Mesendoderm (in vitro differentiated cells): ENCODE measurements around the gene HTD2.

Experiments
- DNase-seq: peaks from one replicate; pipeline ENCODE4 v3.0.0; 2013
- H2AK5ac ChIP-seq: 2 replicates; pipeline ENCODE4 v1.6.1; 2013; ENCODE audit warnings: low read length, inconsistent platforms
- H2BK120ac ChIP-seq: 2 replicates; pipeline ENCODE4 v1.6.1; 2013; ENCODE audit warnings: low read depth, mild to moderate bottlenecking, low read length, moderate library complexity, mixed read lengths
- H2BK15ac ChIP-seq: replicated peaks from 2 replicates; pipeline ENCODE4 v1.6.1; 2013; ENCODE audit warnings: low read depth, mild to moderate bottlenecking, moderate library complexity
- H2BK5ac ChIP-seq: 2 replicates; pipeline ENCODE4 v1.6.1; 2013; ENCODE audit warnings: low read length, inconsistent platforms
- H3K18ac ChIP-seq: 2 replicates; pipeline ENCODE4 v1.6.1; 2013; ENCODE audit warnings: mild to moderate bottlenecking, low read length, mixed read lengths
- H3K23ac ChIP-seq: one replicate; pipeline ENCODE4 v1.6.1; 2013; ENCODE audit warnings: low read length
- H3K27ac ChIP-seq: 2 replicates; pipeline ENCODE4 v1.5.1; 2013; ENCODE audit warnings: low read depth, mild to moderate bottlenecking, inconsistent platforms, low read length, moderate library complexity
- H3K27me3 ChIP-seq: 2 replicates; pipeline ENCODE4 v1.6.1; 2013; ENCODE audit warnings: low read length, control low read depth, mild to moderate bottlenecking, inconsistent platforms; ENCODE audit not compliant: insufficient read depth, poor library complexity
- H3K36me3 ChIP-seq: 2 replicates; pipeline ENCODE4 v1.6.1; 2013; ENCODE audit warnings: low read length, inconsistent platforms; ENCODE audit not compliant: control insufficient read depth, insufficient read depth
- H3K4ac ChIP-seq: one replicate; pipeline ENCODE4 v1.6.1; 2013; ENCODE audit warnings: low read depth, mild to moderate bottlenecking, low read length, moderate library complexity
- H3K4me1 ChIP-seq: 2 replicates; pipeline ENCODE4 v1.6.1; 2013; ENCODE audit warnings: low read depth, low read length, inconsistent platforms; ENCODE audit not compliant: control insufficient read depth
- H3K4me2 ChIP-seq: 2 replicates; pipeline ENCODE4 v1.6.1; 2013; ENCODE audit warnings: low read length
- H3K4me3 ChIP-seq: 2 replicates; pipeline ENCODE4 v1.5.1; 2013; ENCODE audit warnings: mild to moderate bottlenecking, low read length
- H3K56ac ChIP-seq: one replicate; pipeline ENCODE4 v1.6.1; 2013; ENCODE audit warnings: low read length
- H3K79me1 ChIP-seq: 2 replicates; pipeline ENCODE4 v1.6.1; 2013; ENCODE audit warnings: low read length, inconsistent platforms
- H3K79me2 ChIP-seq: 2 replicates; pipeline ENCODE4 v1.6.1; 2013; ENCODE audit warnings: mild to moderate bottlenecking, low read length; ENCODE audit not compliant: control insufficient read depth, insufficient read depth
- H3K9ac ChIP-seq: 2 replicates; pipeline ENCODE4 v1.6.1; 2013; ENCODE audit warnings: low read length, inconsistent platforms
- H4K5ac ChIP-seq: one replicate; pipeline ENCODE4 v1.6.1; 2013; ENCODE audit warnings: low read length
- H4K8ac ChIP-seq: one replicate; pipeline ENCODE4 v1.6.1; 2013; ENCODE audit warnings: low read depth, mild to moderate bottlenecking, control low read depth, low read length, moderate library complexity
- WGBS: extraction: QIAGEN DNeasy Blood & Tissue Kit; methylation state at CpG from one replicate; pipeline ENCODE4 v1.1.7; 2013; ENCODE audit warnings: low lambda C conversion rate, missing lambda C conversion rate; ENCODE audit not compliant: insufficient coverage; ENCODE audit errors: extremely low coverage; 5-methylcytosine and 5-hydroxymethylcytosine counted together

The HTD2 gene

DNA sequence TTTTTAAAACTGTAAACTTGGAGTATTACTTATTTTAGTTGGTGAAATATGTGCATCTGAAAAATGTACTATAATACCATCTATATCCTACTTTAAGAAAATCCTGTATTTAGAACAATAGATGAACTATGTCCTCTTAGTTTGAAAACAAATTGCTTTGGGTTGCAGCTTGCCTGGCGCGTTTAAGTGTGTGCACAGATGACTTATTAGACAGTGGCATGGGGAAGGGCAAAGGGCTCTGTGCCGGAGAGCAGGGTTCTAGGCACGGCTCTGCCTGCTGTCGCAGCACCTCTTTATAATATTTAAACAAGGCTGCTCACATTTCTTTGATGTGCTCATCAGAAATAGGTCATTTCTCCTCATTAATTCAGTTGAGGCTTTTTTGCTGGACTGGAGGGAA, 36.4 kb downstream of the HTD2 start:
- Histone ChIP-seq H4K5ac (no peak overlapping the region), H3K4ac (no peak overlapping the region), H2BK120ac (no peak overlapping the region), H3K4me2 (no peak overlapping the region), H3K4me3 (no peak overlapping the region), H2BK15ac (no peak overlapping the region), H3K79me1 (no peaks in the 10 kb centered on the region), H3K23ac (no peak overlapping the region), H3K9ac (no peak overlapping the region), H3K18ac (no peak overlapping the region), H3K27ac (no peak overlapping the region), H3K27me3 (no peaks in the 10 kb centered on the region), H3K56ac (no peak overlapping the region), H3K36me3 (no peaks in the 10 kb centered on the region), H4K8ac (no peak overlapping the region), H3K79me2 (no peaks in the 10 kb centered on the region), H2BK5ac (no peak overlapping the region), H3K4me1 (no peaks in the 10 kb centered on the region), H2AK5ac (no peak overlapping the region)
- no peak for DNase-seq
- no CpG with 5 or more reads among the region's 5 CpGs for WGBS

DNA sequence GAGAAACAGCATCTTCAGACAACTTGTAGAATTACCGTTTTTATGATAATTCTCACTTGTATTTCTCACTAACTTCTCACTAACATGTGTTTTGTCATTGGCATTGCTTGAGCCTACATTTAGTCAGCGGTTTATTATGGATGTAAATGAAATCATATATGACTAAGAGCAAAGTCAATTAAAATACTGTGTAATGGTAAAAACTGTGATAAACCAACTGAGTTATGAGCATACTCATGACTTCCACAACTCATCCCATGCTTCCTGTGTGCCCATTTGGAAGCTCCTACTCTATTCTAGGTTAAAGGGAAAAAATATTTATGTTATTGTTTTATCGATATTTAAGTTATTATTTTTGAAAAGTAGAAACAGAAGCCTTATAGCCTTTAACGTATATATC, 39.1 kb downstream of the HTD2 start:
- H3K79me2 ChIP-seq, result no peaks in the 10 kb centered on the region
- no peak overlapping the region for H3K4ac ChIP-seq
- no peak overlapping the region for H2AK5ac ChIP-seq
- H3K27ac ChIP-seq, result no peak overlapping the region
- no peaks in the 10 kb centered on the region for H3K36me3 ChIP-seq
- no peak overlapping the region for H2BK15ac ChIP-seq
- WGBS, result 100% methylated on average over 2 of the region's 4 CpGs
- no peak overlapping the region for H3K18ac ChIP-seq
- no peak overlapping the region for H3K4me3 ChIP-seq
- H3K79me1 ChIP-seq, result no peaks in the 10 kb centered on the region
- no peak overlapping the region for H4K8ac ChIP-seq
- no peaks in the 10 kb centered on the region for H3K4me1 ChIP-seq
- H2BK5ac ChIP-seq, result no peak overlapping the region
- no peak overlapping the region for H4K5ac ChIP-seq
- no peaks in the 10 kb centered on the region for H3K27me3 ChIP-seq
- H3K9ac ChIP-seq, result no peak overlapping the region
- H3K23ac ChIP-seq, result no peak overlapping the region
- DNase-seq, result no peak
- H3K4me2 ChIP-seq, result no peak overlapping the region
- no peak overlapping the region for H2BK120ac ChIP-seq
- H3K56ac ChIP-seq, result no peak overlapping the region

DNA sequence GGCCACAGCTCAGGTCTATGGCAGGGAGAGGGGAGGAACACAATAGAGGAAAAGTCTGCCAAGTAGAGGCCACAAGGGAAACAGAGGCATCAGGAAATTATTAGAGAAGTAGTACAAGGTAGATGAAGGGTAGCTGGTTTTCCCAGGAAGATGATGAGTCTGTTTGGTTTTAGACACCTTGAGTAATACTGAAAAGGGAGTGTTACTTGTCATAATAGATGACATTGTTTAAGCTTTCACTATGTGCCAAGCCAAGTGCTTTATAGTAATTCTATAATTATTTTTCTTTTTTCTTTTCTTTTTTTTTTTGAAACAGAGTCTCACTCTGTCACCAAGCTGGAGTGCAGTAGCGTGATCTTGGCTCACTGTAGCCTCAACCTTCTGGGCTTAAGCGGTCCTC, 40.0 kb downstream of the HTD2 start:
- H3K27ac ChIP-seq, result no peak overlapping the region
- H3K4me1 ChIP-seq, result no peaks in the 10 kb centered on the region
- H2BK5ac ChIP-seq, result no peak overlapping the region
- no peaks in the 10 kb centered on the region for H3K27me3 ChIP-seq
- no peak overlapping the region for H3K56ac ChIP-seq
- no CpG with 5 or more reads among the region's 2 CpGs for WGBS
- no peak overlapping the region for H2BK120ac ChIP-seq
- no peak overlapping the region for H3K4me3 ChIP-seq
- no peaks in the 10 kb centered on the region for H3K36me3 ChIP-seq
- no peak overlapping the region for H2AK5ac ChIP-seq
- H3K4ac ChIP-seq, result no peak overlapping the region
- no peak overlapping the region for H3K18ac ChIP-seq
- no peaks in the 10 kb centered on the region for H3K79me2 ChIP-seq
- DNase-seq, result no peak
- no peak overlapping the region for H2BK15ac ChIP-seq
- H4K5ac ChIP-seq, result no peak overlapping the region
- no peak overlapping the region for H4K8ac ChIP-seq
- no peak overlapping the region for H3K23ac ChIP-seq
- no peak overlapping the region for H3K9ac ChIP-seq
- no peak overlapping the region for H3K4me2 ChIP-seq
- no peaks in the 10 kb centered on the region for H3K79me1 ChIP-seq

DNA sequence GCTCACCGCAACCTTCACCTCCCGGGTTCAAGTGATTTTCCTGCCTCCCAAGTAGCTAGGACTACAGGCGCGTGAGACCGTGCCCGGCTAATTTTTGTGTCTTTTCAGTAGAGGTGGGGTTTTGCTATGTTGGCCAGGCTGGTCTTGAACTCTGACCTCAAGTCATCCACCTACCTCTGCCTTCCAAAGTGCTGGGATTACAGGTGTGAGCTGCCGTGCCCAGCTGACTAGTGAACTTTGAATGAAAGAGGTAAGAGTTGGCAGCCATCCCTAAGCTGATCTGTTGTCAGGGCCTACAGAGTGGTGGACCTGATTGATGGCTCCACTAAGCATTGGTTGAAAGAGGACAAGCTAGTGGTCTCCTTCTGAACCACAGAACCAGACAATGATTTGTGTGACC, 41.7 kb downstream of the HTD2 start:
- Histone ChIP-seq H3K23ac (no peak overlapping the region), H3K56ac (no peak overlapping the region), H3K36me3 (no peaks in the 10 kb centered on the region), H2BK120ac (no peak overlapping the region), H3K9ac (no peak overlapping the region), H3K18ac (no peak overlapping the region), H4K5ac (no peak overlapping the region), H4K8ac (no peak overlapping the region), H3K4me2 (no peak overlapping the region), H3K79me1 (no peaks in the 10 kb centered on the region), H3K27me3 (no peaks in the 10 kb centered on the region), H2AK5ac (no peak overlapping the region), H3K4ac (no peak overlapping the region), H3K4me1 (no peaks in the 10 kb centered on the region), H3K79me2 (no peaks in the 10 kb centered on the region), H3K27ac (no peak overlapping the region), H2BK15ac (no peak overlapping the region), H2BK5ac (no peak overlapping the region), H3K4me3 (no peak overlapping the region)
- DNase-seq, result no peak
- no CpG with 5 or more reads among the region's 7 CpGs for WGBS

DNA sequence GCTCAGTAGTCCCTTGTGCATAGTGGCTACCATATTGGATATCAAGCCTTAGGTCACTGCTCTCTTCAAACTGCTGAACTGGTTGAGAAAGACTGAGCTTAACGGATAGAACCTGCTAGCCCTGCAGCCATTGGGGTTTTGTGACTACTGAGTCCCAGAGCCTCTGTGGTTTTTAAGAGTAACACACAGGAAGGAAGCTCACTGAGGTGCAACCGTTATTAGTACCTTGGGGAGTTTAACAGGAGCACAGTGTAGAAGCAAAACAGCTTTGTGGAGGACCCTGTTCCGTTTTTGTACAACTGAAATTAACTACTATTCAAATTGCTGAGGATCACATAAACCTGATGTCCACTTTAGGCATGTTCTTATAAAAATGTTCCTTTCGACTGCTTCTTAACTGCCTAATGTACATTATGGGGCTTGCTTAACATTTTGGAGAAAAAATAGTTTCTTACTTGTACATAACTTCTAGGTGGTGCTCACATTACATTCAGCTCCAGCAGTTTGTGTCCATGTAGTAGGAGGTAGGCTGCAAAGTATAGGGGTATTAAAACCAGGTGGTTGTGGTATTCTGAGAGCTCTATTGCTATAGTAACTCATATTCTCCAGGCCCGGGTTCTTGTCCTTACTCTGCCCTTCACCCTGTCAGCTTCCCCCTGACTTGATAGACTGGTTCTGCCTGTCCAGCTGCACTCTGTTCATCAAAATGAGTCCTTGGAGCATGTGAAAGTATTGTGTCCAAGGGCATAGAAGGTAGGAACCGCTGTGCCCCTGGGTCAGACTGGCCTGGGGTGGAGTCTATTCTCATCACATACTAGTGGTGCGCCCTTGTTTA, 43.7 kb downstream of the HTD2 start:
- Histone ChIP-seq H2BK120ac (no peak overlapping the region), H3K27ac (no peak overlapping the region), H3K79me1 (no peaks in the 10 kb centered on the region), H3K56ac (no peak overlapping the region), H3K4me3 (no peak overlapping the region), H3K4me2 (no peak overlapping the region), H2AK5ac (no peak overlapping the region), H3K36me3 (no peaks in the 10 kb centered on the region), H3K18ac (no peak overlapping the region), H4K5ac (no peak overlapping the region), H2BK5ac (no peak overlapping the region), H3K4me1 (no peaks in the 10 kb centered on the region), H3K79me2 (no peaks in the 10 kb centered on the region), H3K4ac (no peak overlapping the region), H3K23ac (no peak overlapping the region), H3K9ac (no peak overlapping the region), H4K8ac (no peak overlapping the region), H2BK15ac (no peak overlapping the region), H3K27me3 (no peaks in the 10 kb centered on the region)
- WGBS, result no CpG with 5 or more reads among the region's 7 CpGs
- no peak for DNase-seq

DNA sequence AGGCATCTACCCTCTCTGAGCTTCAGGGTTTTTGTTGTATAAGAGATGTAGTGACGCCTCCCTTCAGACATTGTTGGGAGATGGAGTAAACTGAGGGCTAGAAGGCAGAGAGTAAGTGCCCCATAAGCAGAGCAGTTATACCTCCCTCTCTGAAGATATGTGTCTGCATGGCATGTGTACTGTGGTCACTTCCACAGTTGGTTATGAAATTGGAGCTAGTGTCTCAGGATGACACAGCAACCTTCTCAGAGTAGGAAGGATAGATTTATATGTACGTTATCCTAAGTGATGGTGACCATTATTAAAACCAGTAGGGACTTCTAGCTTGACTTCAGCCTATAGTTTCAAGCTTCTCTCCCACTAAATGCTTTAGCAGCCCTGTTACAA, 44.3 kb downstream of the HTD2 start:
- Histone ChIP-seq H3K79me1 (no peaks in the 10 kb centered on the region), H3K27ac (no peak overlapping the region), H3K56ac (no peak overlapping the region), H4K8ac (no peak overlapping the region), H3K4me1 (no peaks in the 10 kb centered on the region), H2BK5ac (no peak overlapping the region), H3K4me2 (no peak overlapping the region), H3K9ac (no peak overlapping the region), H3K36me3 (no peaks in the 10 kb centered on the region), H3K4ac (no peak overlapping the region), H3K27me3 (no peaks in the 10 kb centered on the region), H2AK5ac (no peak overlapping the region), H2BK15ac (no peak overlapping the region), H3K4me3 (no peak overlapping the region), H3K23ac (no peak overlapping the region), H2BK120ac (no peak overlapping the region), H3K18ac (no peak overlapping the region), H4K5ac (no peak overlapping the region), H3K79me2 (no peaks in the 10 kb centered on the region)
- no peak for DNase-seq
- whole genome bisulfite sequencing, result no CpG with 5 or more reads among the region's 2 CpGs
